T1000 (cell line): Measurements from ENCODE around the gene CEACAM16.
A peak's percentile ranks its signal among the peaks of the same experiment; 100 is the strongest.
"Not testable (repeated sequence)": the region's sequence is repeated elsewhere in the genome, so short reads cannot be mapped to it uniquely, and the experiment has no call there.

Experiments used
- DNase-seq: peaks from one replicate; lab custom pipeline; 2025; ENCODE audit warnings: mixed read lengths; lab: John Stamatoyannopoulos, UW

CEACAM16 gene

GRCh38 chr19:44703336-44704078 is 4.6 kb downstream of the CEACAM16 start:
- no peak for DNase-seq

GRCh38 chr19:44704982-44705381 is 6.0 kb downstream of the CEACAM16 start:
- DNase-seq = no peak

- no peak for DNase-seq
Observed at GRCh38 chr19:44705502-44706010, 6.6 kb downstream of the CEACAM16 start.

- DNase-seq = no peak
Observed at GRCh38 chr19:44706506-44707236, 7.7 kb downstream of the CEACAM16 start.

- no peak for DNase-seq
Observed at GRCh38 chr19:44707794-44708193, 8.8 kb downstream of the CEACAM16 start.

GRCh38 chr19:44708940-44709339 is 10.0 kb downstream of the CEACAM16 start:
- DNase-seq = no peak

GRCh38 chr19:44709434-44710266 is 10.7 kb downstream of the CEACAM16 start:
- not testable (repeated sequence) for DNase-seq

GRCh38 chr19:44710483-44710882 is 11.5 kb downstream of the CEACAM16 start:
- DNase-seq = no peak

- DNase-seq = no peak
Observed at GRCh38 chr19:44712864-44713515, 14.0 kb downstream of the CEACAM16 start.

GRCh38 chr19:44714597-44715169 is 15.7 kb downstream of the CEACAM16 start:
- DNase-seq = no peak

GRCh38 chr19:44717603-44718002 is 18.7 kb downstream of the CEACAM16 start:
- DNase-seq = no peak

- DNase-seq = no peak
Observed at GRCh38 chr19:44718441-44719261, 19.7 kb downstream of the CEACAM16 start.

- no peak for DNase-seq
Observed at GRCh38 chr19:44719262-44719701, 20.3 kb downstream of the CEACAM16 start.

- not testable (repeated sequence) for DNase-seq
Observed at GRCh38 chr19:44720396-44720795, 21.4 kb downstream of the CEACAM16 start.

GRCh38 chr19:44720945-44721344 is 22.0 kb downstream of the CEACAM16 start:
- no peak for DNase-seq

GRCh38 chr19:44721369-44721768 is 22.4 kb downstream of the CEACAM16 start:
- not testable (repeated sequence) for DNase-seq

GRCh38 chr19:44722131-44723121 is 23.5 kb downstream of the CEACAM16 start:
- no peak for DNase-seq

GRCh38 chr19:44723299-44723951 is 24.5 kb downstream of the CEACAM16 start:
- no peak for DNase-seq

- peak; percentile 68 for DNase-seq
Observed at GRCh38 chr19:44723952-44724319, 25.0 kb downstream of the CEACAM16 start.
